NCI-H510A (cell line): ENCODE data around the gene NSUN4.
"Not testable (repeated sequence)": the region's sequence is repeated elsewhere in the genome, so short reads cannot be mapped to it uniquely, and the experiment has no call there.

Source experiments
- DNase-seq: peaks from one replicate; lab custom pipeline; 2025; lab: John Stamatoyannopoulos, UW

Gene NSUN4

DNA sequence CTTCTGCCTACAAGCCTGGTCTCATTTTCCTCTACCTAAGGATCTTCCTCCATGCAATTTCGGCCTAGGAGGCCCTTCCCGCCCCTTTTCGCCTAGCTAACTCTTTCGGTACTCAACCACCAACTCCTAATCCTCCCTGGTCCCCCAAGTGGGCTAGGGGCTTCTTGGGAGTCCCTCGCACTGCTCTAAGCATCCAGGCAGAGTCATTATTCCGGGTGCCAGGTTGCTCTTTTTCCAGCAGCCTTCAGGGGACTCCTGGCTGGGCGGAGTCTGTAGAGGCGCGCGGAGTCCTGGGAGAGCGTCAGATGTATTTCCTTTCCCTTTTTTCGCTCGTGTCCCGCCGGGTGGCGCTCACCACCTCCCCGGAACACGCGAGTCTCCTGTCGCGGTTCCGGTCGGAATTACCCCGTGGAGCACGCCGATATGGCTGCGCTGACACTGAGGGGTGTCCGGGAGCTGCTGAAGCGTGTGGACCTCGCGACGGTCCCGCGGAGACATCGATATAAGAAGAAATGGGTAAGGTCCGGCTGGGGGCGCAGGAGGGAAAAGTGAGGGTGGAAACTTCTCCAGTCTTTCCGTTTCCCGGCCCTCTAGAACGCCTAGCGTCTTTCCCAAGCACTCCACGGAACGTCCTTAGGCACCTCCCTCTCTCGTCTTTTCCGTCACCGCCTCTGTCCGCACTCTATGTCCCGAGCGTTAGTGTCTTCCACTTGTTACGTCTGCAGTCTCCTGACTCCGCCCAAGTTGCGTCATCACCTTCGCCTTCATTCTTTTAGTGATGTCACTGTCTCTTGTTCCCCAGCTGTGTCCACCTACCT lies at the start of gene NSUN4:
Gene NSUN4 (plus strand): TSS at position 404 of the 818 bp plus-strand sequence. CDS start 20 bp downstream, at position 424.
- DNase-seq, result peak; percentile 74

DNA sequence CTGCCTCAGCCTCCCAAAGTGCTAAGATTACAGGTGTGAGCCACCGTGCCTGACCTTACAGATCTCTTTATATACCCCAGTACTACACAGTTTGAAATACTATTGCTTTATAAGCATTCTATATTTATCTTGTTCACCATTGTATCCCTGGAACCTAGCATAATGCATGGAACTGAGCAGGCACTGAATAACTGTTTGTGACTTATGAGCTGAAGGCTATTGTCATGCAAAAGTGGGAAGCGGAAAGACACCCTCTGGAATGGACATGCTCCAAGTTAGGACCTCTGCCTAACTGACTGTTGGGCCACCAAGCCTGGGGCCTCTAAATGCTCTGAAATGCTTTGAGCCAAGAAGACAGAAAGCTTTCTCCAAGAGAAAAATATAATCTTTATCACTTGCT lies 45.3 kb upstream of the NSUN4 start:
- no peak for DNase-seq

DNA sequence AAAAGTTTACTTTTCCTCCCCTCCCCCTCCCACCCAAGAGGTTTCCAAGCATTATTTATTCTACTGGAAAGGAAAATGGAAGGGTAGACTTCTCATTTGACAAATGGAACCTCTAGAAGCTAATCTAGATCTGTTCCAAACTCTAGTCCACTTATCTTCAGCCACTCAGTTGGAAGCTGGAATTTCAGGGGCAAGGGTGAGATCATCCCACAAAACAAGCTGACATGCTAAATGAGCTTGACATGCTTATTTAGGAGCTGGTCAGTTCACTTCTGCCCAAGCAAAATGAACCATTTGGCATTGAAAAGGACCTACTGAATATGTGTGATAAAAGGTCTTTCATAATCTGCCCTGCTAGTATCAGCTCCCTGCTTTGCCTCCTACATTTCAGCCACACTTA lies 42.2 kb upstream of the NSUN4 start:
- no peak for DNase-seq

GRCh38 chr1:46300673-46301405 lies 39.8 kb upstream of the NSUN4 start:
- DNase-seq, result no peak

GRCh38 chr1:46301406-46301807 lies 39.2 kb upstream of the NSUN4 start:
- no peak for DNase-seq

GRCh38 chr1:46301808-46302640 lies 38.6 kb upstream of the NSUN4 start:
- no peak for DNase-seq

DNA sequence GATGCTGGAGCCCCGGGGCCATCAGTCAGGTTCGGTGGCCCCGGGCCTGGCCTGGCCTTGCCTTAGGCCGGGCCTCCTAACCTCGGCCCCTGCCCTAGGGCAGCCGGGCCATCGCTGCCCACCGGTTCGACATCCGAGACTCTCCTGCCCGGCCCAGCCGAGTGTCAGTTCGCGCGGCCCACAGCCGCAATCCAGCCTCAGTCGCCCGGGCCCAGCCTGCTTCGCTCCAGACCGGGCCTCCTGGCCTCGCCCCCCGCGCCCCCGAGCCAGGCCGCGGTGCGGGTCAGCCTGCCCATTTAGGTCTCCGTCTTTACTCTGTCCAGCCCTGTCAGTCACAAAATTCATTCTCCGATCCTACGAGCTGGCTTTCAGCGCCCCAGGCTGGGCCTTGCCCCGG lies 38.0 kb upstream of the NSUN4 start:
- DNase-seq, result no peak

- DNase-seq, result peak; percentile 85
Measured at GRCh38 chr1:46303038-46303871, 37.4 kb upstream of the NSUN4 start, which contains the start of the genes LRRC41 and UQCRH. Gene LRRC41 (minus strand): TSS chr1:46303616. CDS start chr1:46303322, 294 bp downstream. Gene UQCRH (plus strand): TSS chr1:46303698. CDS start chr1:46303767, 69 bp downstream.

- no peak for DNase-seq
Measured at GRCh38 chr1:46303872-46304326, 36.7 kb upstream of the NSUN4 start.

- DNase-seq, result no peak
Measured at GRCh38 chr1:46306159-46306530, 34.5 kb upstream of the NSUN4 start.

GRCh38 chr1:46309401-46310159 lies 31.0 kb upstream of the NSUN4 start:
- DNase-seq, result no peak

DNA sequence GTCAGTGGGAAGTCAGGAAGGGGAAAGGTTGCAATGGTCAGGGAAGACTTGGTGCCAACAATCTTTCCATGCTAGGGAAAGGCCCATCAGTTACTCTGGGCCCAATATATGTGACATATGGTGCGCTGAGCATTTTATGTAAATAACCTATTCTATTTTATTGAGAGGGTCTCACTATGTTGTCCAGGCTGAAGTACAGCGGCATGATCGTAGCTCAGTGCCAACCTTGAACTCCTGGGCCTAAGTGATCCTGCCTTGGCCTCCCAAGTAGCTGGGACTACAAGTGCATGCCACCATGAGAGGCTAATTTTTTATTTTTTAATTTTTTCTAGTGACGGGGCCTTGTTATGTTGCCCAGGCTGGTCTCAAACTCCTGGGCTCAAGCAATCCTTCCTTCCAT lies 30.3 kb upstream of the NSUN4 start:
- DNase-seq, result no peak

DNA sequence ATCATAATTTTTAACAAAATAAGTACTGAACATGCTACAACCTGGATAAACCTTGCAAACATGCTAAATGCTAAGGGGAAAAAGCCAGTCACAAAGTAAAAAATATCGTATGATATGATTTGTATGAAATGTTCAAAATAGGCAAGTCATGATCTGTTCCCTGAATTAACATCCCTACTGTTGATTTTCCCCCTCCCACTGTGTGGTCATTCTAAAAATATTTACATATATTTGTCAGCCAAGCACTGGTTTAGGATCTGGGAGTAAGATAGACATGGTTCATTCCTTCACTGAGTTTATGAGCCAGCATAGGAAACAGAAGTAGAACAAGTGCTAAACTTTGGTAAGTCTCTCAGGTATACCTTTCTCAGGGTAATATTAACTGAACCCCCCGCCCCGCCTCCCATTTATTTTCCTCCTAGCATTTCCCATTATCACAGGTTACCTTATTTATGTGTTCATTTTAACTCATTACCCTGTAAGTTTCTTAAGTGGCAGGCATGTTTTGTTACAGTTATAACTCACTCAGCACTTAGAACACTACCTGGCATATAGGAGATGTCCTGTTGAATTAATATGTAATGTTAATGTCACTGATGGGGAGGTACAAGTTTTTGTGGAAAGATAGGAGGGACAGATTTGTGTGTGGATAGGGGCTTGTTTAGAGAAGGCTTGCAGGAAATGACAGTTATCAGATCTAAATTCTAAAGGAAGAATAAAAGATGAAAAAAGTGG lies 24.8 kb upstream of the NSUN4 start:
- DNase-seq, result no peak

DNA sequence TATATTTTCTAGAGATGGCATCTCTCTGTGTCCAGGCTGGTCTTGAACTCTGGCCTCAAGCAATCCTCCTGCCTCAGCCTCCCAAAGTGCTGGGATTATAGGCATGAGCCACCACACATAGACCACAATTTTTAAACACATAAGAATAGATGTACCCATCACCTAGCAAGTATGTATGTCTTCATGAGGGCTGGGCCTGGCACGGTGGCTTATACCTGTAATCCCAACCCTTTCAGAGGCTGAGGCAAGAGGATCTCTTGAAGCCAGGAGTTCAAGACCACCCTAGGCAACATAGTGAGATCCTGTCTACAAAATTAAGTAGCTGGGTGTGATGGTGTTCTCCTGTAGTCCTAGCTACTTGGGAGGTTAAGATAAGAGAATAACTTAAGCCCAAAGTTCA lies 23.3 kb upstream of the NSUN4 start:
- no peak for DNase-seq

GRCh38 chr1:46319301-46319700 lies 21.3 kb upstream of the NSUN4 start:
- not testable (repeated sequence) for DNase-seq

DNA sequence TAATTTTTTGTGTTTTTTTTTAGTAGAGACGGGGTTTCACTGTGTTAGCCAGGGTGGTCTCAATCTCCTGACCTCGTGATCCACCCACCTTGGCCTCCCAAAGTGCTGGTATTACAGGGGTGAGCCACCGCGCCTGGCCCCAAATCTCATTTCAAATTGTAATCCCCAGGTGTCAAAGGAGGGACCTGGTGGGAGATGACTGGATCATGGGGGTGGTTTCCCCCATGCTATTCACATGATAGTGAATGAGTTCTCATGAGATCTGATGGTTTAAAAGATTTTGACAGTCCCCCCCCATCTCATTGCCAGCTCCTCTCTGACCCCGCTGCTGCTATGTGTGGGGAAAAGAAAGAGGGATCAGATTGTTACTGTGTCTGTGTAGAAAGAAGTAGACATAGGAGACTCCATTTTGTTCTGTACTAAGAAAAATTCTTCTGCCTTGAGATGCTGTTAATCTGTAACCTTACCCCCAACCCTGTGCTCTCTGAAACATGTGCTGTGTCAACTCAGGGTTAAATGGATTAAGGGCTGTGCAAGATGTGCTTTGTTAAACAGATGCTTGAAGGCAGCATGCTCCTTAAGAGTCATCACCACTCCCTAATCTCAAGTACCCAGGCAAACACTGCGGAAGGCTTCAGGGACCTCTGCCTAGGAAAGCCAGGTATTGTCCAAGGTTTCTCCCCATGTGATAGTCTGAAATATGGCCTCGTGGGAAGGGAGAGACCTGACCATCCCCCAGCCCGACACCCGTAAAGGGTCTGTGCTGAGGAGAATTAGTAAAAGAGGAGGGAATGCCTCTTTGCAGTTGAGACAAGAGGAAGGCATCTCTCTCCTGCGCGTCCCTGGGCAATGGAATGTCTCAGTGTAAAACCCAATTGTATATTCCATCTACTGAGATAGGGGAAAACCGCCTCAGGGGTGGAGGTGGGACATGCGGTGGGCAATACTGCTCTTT lies 20.4 kb upstream of the NSUN4 start:
- not testable (repeated sequence) for DNase-seq

DNA sequence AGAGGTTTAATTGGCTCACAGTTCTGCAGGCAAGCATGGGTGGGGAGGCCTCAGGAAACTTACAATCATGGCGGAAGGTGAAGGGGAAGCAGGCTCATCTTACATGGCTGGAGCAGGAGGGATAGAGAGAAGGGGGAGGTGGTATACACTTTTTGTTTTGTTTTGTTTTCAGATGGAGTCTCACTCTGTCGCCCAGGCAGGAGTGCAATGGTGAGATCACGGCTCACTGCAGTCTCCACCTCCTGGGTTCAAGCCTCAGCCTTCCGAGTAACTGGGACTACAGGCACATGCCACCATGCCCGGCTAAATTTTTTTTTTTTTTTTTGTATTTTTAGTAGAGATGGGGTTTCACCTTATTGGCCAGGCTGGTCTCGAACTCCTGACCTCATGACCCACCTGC lies 18.4 kb upstream of the NSUN4 start:
- not testable (repeated sequence) for DNase-seq

DNA sequence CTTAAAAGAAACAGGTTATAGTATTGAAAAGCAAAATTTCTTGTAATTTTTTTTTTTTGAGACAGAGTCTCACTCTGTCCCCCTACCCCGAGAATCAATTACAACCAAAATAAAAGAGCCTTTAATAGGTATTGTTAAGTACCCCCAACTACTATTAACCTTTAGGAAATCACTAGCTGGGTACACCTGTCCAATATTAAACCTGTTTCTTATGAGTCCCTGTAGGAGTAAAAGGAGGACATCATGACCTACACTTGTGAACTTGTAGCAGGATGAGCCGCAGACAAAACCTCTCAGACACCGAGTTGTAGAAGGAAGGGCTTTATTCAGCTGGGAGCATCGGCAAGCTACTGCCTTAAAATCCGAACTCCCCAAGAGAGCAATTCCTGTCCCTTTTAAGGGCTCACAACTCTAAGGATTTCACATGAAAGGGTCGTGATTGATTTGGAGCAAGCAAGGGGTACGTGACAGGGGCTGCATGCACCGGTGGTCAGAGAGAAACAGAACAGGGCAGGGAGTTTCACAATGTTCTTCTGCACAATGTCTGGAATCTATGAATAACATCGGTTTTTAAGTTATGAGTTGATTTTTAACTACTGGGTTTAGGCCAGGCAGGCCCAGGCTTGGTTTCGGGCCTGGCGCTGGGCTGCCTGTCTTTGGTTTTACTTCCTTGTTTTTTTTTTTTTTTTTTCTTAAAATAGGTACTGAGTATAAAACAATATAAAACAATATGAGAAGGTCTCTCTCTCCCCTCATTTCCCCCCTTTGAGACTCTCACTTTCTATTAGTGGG lies 15.1 kb upstream of the NSUN4 start:
- not testable (repeated sequence) for DNase-seq
